Activated T-helper 2 cell treated with anti-CD3 and anti-CD28 coated beads, Interferon-gamma antibody, Interleukin-2, Interleukin-4, amounts not matched to agents 10 μg/mL and 5 μg/mL and 100 μg/mL, durations not matched to agents 14 hours and 24 hours and 36 hours (primary cell): ENCODE data around the gene SLN. TPM values are rescaled to one million over a fixed set of nuclear protein-coding genes. Genes with fewer than 3 reads are reported as not detected.
A peak's percentile ranks its signal among the peaks of the same experiment; 100 is the strongest.

Source experiments
- DNase-seq: peaks from one replicate; pipeline ENCODE4 v3.0.0; 2021; ENCODE audit warnings: low spot score
- H3K27ac Mint-ChIP-seq: one replicate; pipeline ENCODE4 v1.8.0; 2021; ENCODE audit warnings: mixed read lengths
- H3K27me3 Mint-ChIP-seq: one replicate; pipeline ENCODE4 v1.8.0; 2021; ENCODE audit warnings: low read depth, mixed read lengths
- H3K36me3 Mint-ChIP-seq: one replicate; pipeline ENCODE4 v1.8.0; 2021; ENCODE audit warnings: low read depth, mixed read lengths
- H3K4me1 Mint-ChIP-seq: one replicate; pipeline ENCODE4 v1.8.0; 2021; ENCODE audit warnings: low read depth, mixed read lengths
- H3K4me3 Mint-ChIP-seq: one replicate; pipeline ENCODE4 v1.8.0; 2021; ENCODE audit warnings: low read depth, mild to moderate bottlenecking, moderate library complexity, mixed read lengths
- H3K9me3 Mint-ChIP-seq: one replicate; pipeline ENCODE4 v1.8.0; 2021; ENCODE audit warnings: mixed read lengths
- intact Hi-C: fragments of 100-400 bp; cut with micrococcal nuclease; formaldehyde crosslinking; loops from one replicate; pipeline ENCODE4 v1.15.1; 2023
- total RNA-seq: library from RNA; stranded (reverse); gene quantifications from 2 replicates; pipeline ENCODE4 v1.2.3, GENCODE V29; 2022

The SLN gene
- total RNA-seq, 1 donor from 2014 or later = not detected

DNA sequence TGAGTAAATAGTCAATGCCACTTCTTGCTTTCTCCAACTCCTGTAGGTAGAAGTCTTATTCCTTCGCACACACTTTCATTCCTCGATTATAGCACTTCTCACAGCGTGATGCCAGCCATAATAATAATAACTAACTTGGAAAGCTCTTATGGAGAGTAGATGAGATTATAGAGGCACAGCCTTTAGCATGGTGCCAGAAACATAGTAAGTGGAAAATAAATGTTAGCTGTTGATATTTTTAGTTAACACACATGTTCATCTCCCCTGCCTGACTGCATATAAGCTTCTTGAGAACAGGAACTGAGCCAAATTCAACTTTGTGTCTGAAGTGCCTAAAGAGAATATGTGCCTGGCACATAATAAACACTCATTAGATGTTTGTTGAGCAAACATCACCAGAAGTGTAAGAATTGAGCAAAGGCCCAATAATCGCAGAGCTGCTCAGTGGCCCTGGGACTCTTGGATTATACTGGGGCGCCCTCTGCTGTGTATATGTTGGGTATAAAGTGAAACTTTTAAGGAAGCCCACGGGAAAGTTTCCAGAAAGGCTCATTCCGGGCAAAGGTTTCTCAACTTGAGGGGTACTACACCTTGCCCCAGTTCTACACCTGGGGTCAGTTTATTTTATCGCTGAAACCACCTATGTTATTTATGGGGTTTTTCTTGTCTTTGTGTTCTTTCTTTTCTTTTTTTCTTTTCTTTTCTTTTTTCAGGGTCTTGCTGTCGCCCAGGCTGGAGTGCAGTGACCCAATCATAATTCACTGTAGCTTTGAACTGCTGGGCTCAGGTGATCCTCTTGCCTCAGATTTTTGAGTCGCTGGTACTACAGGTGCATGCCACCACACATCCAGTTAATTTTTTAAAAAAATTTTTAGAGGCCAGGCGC, 22.3 kb downstream of the SLN start:
- intact Hi-C loops = loop anchor here (1.0 kb wide), 3 partner anchors 113 to 140 kb away; no protein-coding TSS in a partner anchor
- no peak overlapping the region for H3K27ac Mint-ChIP-seq
- H3K36me3 Mint-ChIP-seq = no peaks in the 10 kb centered on the region
- H3K4me3 Mint-ChIP-seq = no peak overlapping the region
- peaks cover 11% of the 10 kb centered on the region for H3K27me3 Mint-ChIP-seq
- peak; percentile 17 for DNase-seq
- H3K4me1 Mint-ChIP-seq = no peaks in the 10 kb centered on the region
- no peaks in the 10 kb centered on the region for H3K9me3 Mint-ChIP-seq

GRCh38 chr11:107688322-107688918, 23.4 kb downstream of the SLN start:
- no peak overlapping the region for H3K27ac Mint-ChIP-seq
- peaks cover 9% of the 10 kb centered on the region for H3K27me3 Mint-ChIP-seq
- no peaks in the 10 kb centered on the region for H3K4me1 Mint-ChIP-seq
- no peak overlapping the region for H3K4me3 Mint-ChIP-seq
- no peaks in the 10 kb centered on the region for H3K9me3 Mint-ChIP-seq
- no peak for DNase-seq
- no peaks in the 10 kb centered on the region for H3K36me3 Mint-ChIP-seq
- intact Hi-C loops = no loop called here

DNA sequence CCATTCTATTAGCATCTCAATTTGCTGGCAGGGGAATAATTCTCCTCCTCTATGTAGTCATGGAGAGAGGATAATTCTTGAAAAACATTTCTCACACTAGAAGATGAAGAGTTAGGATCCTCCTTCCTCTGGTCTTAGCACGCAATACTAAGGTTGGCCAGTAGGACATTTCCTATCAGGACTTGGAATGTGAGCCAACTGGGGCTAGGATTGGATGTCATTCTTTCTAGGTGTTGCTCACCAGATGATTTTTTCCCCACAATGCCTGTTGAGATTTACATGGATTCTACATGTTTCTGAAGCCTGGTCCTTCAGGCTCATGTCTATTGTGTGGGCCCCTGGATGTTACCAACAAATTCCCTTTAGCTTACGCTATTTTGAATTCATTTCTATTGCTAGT, 28.0 kb downstream of the SLN start:
- H3K9me3 Mint-ChIP-seq = no peaks in the 10 kb centered on the region
- no peak overlapping the region for H3K4me3 Mint-ChIP-seq
- no peak overlapping the region for H3K27ac Mint-ChIP-seq
- H3K36me3 Mint-ChIP-seq = no peaks in the 10 kb centered on the region
- intact Hi-C loops = no loop called here
- DNase-seq = no peak
- no peaks in the 10 kb centered on the region for H3K27me3 Mint-ChIP-seq
- H3K4me1 Mint-ChIP-seq = no peaks in the 10 kb centered on the region

DNA sequence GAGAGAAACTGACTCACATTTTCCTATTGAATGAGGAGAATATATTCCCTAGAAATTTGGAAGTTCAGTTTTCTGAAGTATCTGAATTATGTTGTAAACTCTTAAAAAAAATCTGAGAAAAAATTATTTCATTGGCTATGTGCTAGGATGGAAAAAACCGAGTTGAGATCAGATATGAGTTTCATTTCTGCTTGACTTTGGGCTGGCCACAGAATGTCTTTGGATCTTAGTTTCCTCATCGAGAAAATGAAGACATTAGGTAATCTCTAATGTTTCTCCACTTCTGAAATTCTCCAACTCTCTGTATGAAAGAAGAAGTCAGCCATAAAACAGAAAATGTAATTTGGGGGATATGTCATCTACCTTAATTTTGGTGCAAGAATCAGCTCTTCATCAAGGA, 28.8 kb downstream of the SLN start:
- H3K9me3 Mint-ChIP-seq = no peaks in the 10 kb centered on the region
- no peaks in the 10 kb centered on the region for H3K27me3 Mint-ChIP-seq
- H3K4me1 Mint-ChIP-seq = no peaks in the 10 kb centered on the region
- DNase-seq = no peak
- no peaks in the 10 kb centered on the region for H3K36me3 Mint-ChIP-seq
- intact Hi-C loops = no loop called here
- H3K27ac Mint-ChIP-seq = no peak overlapping the region
- no peak overlapping the region for H3K4me3 Mint-ChIP-seq

GRCh38 chr11:107682572-107682971, 29.3 kb downstream of the SLN start:
- no peak overlapping the region for H3K4me3 Mint-ChIP-seq
- no peaks in the 10 kb centered on the region for H3K4me1 Mint-ChIP-seq
- DNase-seq = no peak
- H3K9me3 Mint-ChIP-seq = no peaks in the 10 kb centered on the region
- H3K27ac Mint-ChIP-seq = no peak overlapping the region
- intact Hi-C loops = no loop called here
- H3K36me3 Mint-ChIP-seq = no peaks in the 10 kb centered on the region
- no peaks in the 10 kb centered on the region for H3K27me3 Mint-ChIP-seq

- intact Hi-C loops = no loop called here
- Mint-ChIP-seq H3K27ac (no peak overlapping the region), H3K36me3 (no peaks in the 10 kb centered on the region), H3K9me3 (no peaks in the 10 kb centered on the region), H3K27me3 (no peaks in the 10 kb centered on the region), H3K4me1 (no peaks in the 10 kb centered on the region), H3K4me3 (no peak overlapping the region)
- DNase-seq = no peak
Measured at GRCh38 chr11:107682171-107682570, 29.7 kb downstream of the SLN start.

GRCh38 chr11:107679255-107680024, 32.4 kb downstream of the SLN start:
- intact Hi-C loops = no loop called here

DNA sequence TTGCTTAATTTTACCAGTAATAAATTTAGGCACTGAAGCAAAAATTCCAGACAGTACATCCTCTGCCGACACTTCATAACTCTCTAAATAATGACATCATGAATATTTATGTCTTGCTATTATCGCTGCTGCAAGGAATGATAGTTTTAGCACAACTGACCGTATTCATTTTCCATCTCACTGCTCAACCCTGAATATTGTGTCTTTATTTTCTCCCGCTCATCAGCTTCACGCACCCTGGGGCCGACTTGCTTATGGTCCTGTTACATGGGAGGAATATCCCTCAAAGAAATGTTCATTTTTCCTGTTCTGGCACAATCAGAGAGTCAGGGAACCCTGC, 33.3 kb downstream of the SLN start:
- intact Hi-C loops = no loop called here
- no peaks in the 10 kb centered on the region for H3K36me3 Mint-ChIP-seq
- H3K4me1 Mint-ChIP-seq = no peaks in the 10 kb centered on the region
- DNase-seq = no peak
- H3K27me3 Mint-ChIP-seq = no peaks in the 10 kb centered on the region
- no peaks in the 10 kb centered on the region for H3K9me3 Mint-ChIP-seq
- no peak overlapping the region for H3K4me3 Mint-ChIP-seq
- H3K27ac Mint-ChIP-seq = no peak overlapping the region

More at GRCh38 chr11:107679255-107680024, 32.4 kb downstream of the SLN start:
- Mint-ChIP-seq H3K27ac (no peak overlapping the region), H3K27me3 (no peaks in the 10 kb centered on the region), H3K4me1 (no peaks in the 10 kb centered on the region), H3K36me3 (no peaks in the 10 kb centered on the region), H3K9me3 (no peaks in the 10 kb centered on the region), H3K4me3 (no peak overlapping the region)
- DNase-seq = no peak

DNA sequence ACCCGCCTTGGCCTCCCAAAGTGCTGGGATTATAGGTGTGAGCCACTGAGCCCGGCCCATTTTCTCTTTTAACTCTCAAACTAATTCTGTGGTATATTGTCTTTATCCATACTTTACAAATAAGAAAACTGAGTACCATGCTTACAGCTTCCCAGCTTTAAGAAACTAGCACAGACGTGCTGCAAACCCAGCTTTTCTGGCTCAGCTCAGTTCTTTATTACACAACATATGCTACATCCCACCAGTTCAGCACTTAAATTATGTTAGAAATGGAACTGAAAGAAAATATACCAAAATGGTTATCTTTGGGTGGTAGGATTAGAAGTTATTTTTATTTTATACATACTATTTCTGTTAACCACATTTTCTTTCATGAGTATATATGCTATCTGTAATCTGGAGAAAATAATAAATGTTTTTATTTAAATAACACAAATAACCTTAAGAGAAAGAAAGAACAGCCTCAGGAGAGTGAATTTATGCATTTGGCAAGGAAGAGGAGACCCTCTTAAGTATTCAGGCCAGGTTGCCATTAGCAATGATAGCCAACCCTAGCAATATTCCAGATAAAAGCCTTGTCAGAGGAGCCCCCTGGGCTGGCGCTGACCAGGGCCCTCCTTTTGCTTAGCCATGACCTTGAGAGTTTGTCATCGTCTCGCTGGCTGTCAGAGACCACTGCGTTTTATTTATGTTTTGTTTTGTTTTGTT, 33.8 kb downstream of the SLN start:
- Mint-ChIP-seq H3K4me3 (no peak overlapping the region), H3K36me3 (no peaks in the 10 kb centered on the region), H3K27ac (no peak overlapping the region), H3K9me3 (no peaks in the 10 kb centered on the region), H3K4me1 (no peaks in the 10 kb centered on the region), H3K27me3 (no peaks in the 10 kb centered on the region)
- intact Hi-C loops = no loop called here
- no peak for DNase-seq

GRCh38 chr11:107676336-107677057, 35.4 kb downstream of the SLN start:
- intact Hi-C loops = no loop called here

DNA sequence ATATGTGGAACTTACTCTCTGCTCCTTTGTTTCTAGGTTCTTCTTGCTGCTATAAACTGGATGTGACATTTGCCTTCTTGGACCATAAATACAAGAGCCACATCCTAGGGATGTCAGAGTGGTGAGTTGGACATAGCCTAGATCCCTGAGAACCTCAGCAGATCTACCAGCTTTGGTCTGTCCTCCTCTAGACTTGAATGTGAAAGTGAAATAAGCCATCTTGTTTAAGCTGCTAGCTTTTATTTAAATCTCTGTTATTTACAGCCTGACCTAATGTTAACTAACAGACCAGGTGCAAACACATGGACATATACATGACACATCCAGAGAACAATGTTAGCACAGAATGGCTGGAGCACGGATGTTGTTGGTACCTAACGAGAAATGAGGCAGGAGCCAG, 36.0 kb downstream of the SLN start:
- Mint-ChIP-seq H3K27me3 (no peaks in the 10 kb centered on the region), H3K9me3 (no peaks in the 10 kb centered on the region), H3K36me3 (no peaks in the 10 kb centered on the region), H3K27ac (no peak overlapping the region), H3K4me1 (no peaks in the 10 kb centered on the region), H3K4me3 (no peak overlapping the region)
- DNase-seq = no peak
- intact Hi-C loops = no loop called here

More at GRCh38 chr11:107676336-107677057, 35.4 kb downstream of the SLN start:
- H3K27me3 Mint-ChIP-seq = no peaks in the 10 kb centered on the region
- H3K27ac Mint-ChIP-seq = no peak overlapping the region
- no peak for DNase-seq
- no peaks in the 10 kb centered on the region for H3K36me3 Mint-ChIP-seq
- H3K9me3 Mint-ChIP-seq = no peaks in the 10 kb centered on the region
- no peak overlapping the region for H3K4me3 Mint-ChIP-seq
- no peaks in the 10 kb centered on the region for H3K4me1 Mint-ChIP-seq
